HG03095 (cell line): ENCODE data around the gene IL5RA.

Experiments
- ATAC-seq: cut with Tn5 transposase; IDR thresholded peaks from one replicate; pipeline ENCODE4 v1.9.1; 2021; ENCODE audit warnings: moderate library complexity; ENCODE audit not compliant: unreplicated experiment

The IL5RA gene

GRCh38 chr3:3107858-3108257 lies 2.3 kb downstream of the IL5RA start:
- no peak for ATAC-seq

GRCh38 chr3:3107181-3107580 lies 3.0 kb downstream of the IL5RA start:
- no peak for ATAC-seq

- ATAC-seq, result no peak
Measured at GRCh38 chr3:3105815-3106214, 4.4 kb downstream of the IL5RA start.

- ATAC-seq, result no peak
Measured at GRCh38 chr3:3105246-3105645, 4.9 kb downstream of the IL5RA start.

- ATAC-seq, result no peak
Measured at GRCh38 chr3:3102751-3103150, 7.4 kb downstream of the IL5RA start.

GRCh38 chr3:3101660-3102458 lies 8.3 kb downstream of the IL5RA start:
- peak; percentile 71 for ATAC-seq

- ATAC-seq, result no peak
Measured at GRCh38 chr3:3097958-3098357, 12.2 kb downstream of the IL5RA start.

GRCh38 chr3:3089017-3089416 lies 21.2 kb downstream of the IL5RA start:
- peak; percentile 98 for ATAC-seq

GRCh38 chr3:3087716-3088465 lies 22.3 kb downstream of the IL5RA start:
- no peak for ATAC-seq

GRCh38 chr3:3087279-3087678 lies 22.9 kb downstream of the IL5RA start:
- no peak for ATAC-seq

- ATAC-seq, result no peak
Measured at GRCh38 chr3:3086239-3086638, 23.9 kb downstream of the IL5RA start.

GRCh38 chr3:3085782-3086181 lies 24.4 kb downstream of the IL5RA start:
- no peak for ATAC-seq

- no peak for ATAC-seq
Measured at GRCh38 chr3:3084890-3085289, 25.3 kb downstream of the IL5RA start.

GRCh38 chr3:3082234-3082924 lies 27.8 kb downstream of the IL5RA start:
- ATAC-seq, result peak; percentile 68

GRCh38 chr3:3081381-3082233 lies 28.6 kb downstream of the IL5RA start:
- ATAC-seq, result peak; percentile 39

- ATAC-seq, result no peak
Measured at GRCh38 chr3:3080309-3080708, 29.9 kb downstream of the IL5RA start.

GRCh38 chr3:3074551-3075257 lies 35.5 kb downstream of the IL5RA start:
- ATAC-seq, result peak; percentile 72

- ATAC-seq, result no peak
Measured at GRCh38 chr3:3071136-3071535, 39.0 kb downstream of the IL5RA start.

GRCh38 chr3:3069723-3070122 lies 40.5 kb downstream of the IL5RA start:
- ATAC-seq, result no peak

- ATAC-seq, result no peak
Measured at GRCh38 chr3:3068358-3068881, 41.8 kb downstream of the IL5RA start.
